HepG2 (cell line): ENCODE measurements around the gene S100A13.

Source experiments
- DPF2 ChIP-seq: sonication (generic); formaldehyde crosslinking; IDR thresholded peaks from 2 replicates; pipeline ENCODE4 v1.4.0; 2020; ENCODE audit warnings: mild to moderate bottlenecking, low read depth, missing genetic modification reagents, borderline replicate concordance
- HNF4A ChIP-seq: sonication (generic); formaldehyde crosslinking; IDR thresholded peaks from 2 replicates; pipeline ENCODE4 v1.4.0; 2020; ENCODE audit warnings: missing genetic modification reagents
- PLRG1 ChIP-seq: fragments of 450-650 bp; conservative IDR thresholded peaks from 2 replicates; pipeline ENCODE4 v1.6.1; 2016
- SP1 ChIP-seq, 2 experiments: fragments of 450-650 bp in 1 of 2; sonication (generic) in 1 of 2; formaldehyde crosslinking in 1 of 2; IDR thresholded peaks; 2 replicates each; pipeline versions ENCODE4 v1.4.0 to v1.6.1; 2016 to 2020; ENCODE audit warnings: missing genetic modification reagents in 1 of 2
- SRF ChIP-seq: IDR thresholded peaks from 2 replicates; pipeline ENCODE4 v1.6.1; 2011; ENCODE audit warnings: mild to moderate bottlenecking, low read depth, low read length, moderate library complexity
- SRY ChIP-seq: sonication (generic); formaldehyde crosslinking; IDR thresholded peaks from 2 replicates; pipeline ENCODE4 v1.8.0; 2022; ENCODE audit warnings: mild to moderate bottlenecking, missing genetic modification reagents
- TAF1 ChIP-seq: sonication (generic); formaldehyde crosslinking; IDR thresholded peaks from 2 replicates; pipeline ENCODE4 v1.4.0; 2020; ENCODE audit warnings: missing genetic modification reagents
- ZBED4 ChIP-seq: sonication (generic); formaldehyde crosslinking; IDR thresholded peaks from 2 replicates; pipeline ENCODE4 v1.4.0; 2020; ENCODE audit warnings: missing genetic modification reagents, borderline replicate concordance
- ZNF646 ChIP-seq: sonication (generic); formaldehyde crosslinking; IDR thresholded peaks from 2 replicates; pipeline ENCODE4 v1.9.0; 2021; ENCODE audit warnings: mild to moderate bottlenecking, missing genetic modification reagents

DNA sequence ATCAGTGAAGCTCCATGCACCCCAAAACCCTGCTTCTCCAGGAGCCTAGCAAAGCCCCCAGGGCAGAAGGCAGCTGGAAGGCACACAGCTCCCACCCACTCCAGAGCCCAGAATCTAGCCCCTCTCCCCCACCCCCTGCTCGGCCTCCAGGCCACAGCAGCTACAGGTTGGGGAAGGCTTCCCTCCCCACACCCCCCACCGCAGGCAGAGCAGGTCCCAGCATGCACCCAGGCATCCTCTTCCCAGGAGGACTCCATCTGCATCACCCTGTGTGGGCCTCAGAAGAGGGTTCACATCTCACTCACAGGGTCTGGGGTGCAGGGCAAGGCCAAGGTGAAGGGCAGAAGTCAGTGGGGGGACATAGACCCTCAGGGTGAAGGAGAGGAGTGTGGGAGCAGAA, 11.9 kb downstream of the S100A13 start:
- TF ChIP-seq SRF, result no peak
- TF ChIP-seq SRY (CRISPR knock-in tag), result no peak
- no peak for TF ChIP-seq TAF1 (CRISPR knock-in tag)
- no peak for TF ChIP-seq SP1 (IDR thresholded peaks at IDR 0.05)
- no peak for TF ChIP-seq SP1 (CRISPR knock-in tag; IDR thresholded peaks at IDR 0.05)
- TF ChIP-seq PLRG1, result no peak
- no peak for TF ChIP-seq ZBED4 (CRISPR knock-in tag)
- TF ChIP-seq HNF4A, result no peak
- TF ChIP-seq ZNF646 (CRISPR knock-in tag), result no peak
- no peak for TF ChIP-seq DPF2 (CRISPR knock-in tag)
